T-helper 1 cell (primary cell): Measurements from ENCODE around the gene ARMC10.
"Not testable (repeated sequence)": the region's sequence is repeated elsewhere in the genome, so short reads cannot be mapped to it uniquely, and the experiment has no call there.

ENCODE experiments used
- DNase-seq, 5 donors: peaks; one replicate each; pipeline ENCODE4 v3.0.0-alpha.2; 2012 to 2020

The ARMC10 gene

DNA sequence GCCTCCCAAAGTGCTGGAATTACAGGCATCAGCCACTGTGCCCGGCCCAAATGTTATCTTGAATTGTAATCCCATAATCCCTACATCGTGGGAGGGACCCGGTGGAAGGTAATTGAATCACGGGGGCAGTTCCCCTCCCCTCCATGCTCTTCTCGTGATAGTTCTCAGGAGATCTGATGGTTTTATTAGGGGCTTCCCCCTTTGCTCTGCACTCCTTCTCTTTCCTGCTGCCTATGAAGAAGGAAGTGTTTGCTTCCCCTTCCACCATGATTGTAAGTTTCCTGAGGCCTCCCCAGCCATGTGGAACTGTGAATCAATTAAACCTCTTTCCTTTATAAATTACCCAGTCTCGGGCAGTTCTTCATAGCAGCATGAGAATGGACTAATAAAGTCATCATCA, 3.3 kb downstream of the ARMC10 start:
- DNase-seq: not testable (repeated sequence)

DNA sequence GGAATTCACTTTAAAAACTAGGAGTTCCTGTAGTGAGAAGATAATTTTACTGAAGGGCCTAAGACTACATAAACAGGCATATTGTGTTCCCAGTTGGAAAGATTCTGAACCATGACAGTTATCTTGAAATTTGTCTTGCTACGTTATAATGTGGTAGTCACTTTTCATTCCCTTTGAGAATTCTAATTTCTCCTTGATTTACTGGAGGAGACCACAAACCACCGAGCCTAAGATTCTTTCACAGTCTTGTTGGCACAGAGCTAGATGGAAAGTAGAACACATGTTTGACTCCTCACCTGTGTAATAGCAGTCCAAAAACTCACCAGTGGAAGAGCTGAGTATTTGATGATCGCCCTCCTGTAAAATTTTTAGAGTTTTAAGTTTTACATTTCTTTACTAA, 4.9 kb downstream of the ARMC10 start:
- no peak for DNase-seq

DNA sequence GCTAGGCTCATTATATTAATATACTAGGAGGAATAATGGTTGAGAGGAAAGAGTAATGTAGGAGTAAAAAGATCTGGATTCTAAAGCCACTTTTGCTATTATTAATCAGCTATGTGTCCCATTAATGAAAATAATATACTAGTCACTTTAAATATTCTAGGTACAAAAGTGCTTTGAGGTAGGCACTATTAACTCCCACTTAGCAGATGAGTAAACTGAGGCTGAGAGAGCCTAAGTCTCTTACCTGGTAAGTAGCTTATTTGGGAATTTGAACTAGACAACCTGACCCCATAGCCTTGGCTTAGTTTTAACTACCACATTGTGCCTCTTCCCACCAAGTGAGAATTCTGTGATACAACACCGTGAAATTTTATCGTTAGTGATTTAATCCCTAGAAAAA, 6.0 kb downstream of the ARMC10 start:
- no peak for DNase-seq

DNA sequence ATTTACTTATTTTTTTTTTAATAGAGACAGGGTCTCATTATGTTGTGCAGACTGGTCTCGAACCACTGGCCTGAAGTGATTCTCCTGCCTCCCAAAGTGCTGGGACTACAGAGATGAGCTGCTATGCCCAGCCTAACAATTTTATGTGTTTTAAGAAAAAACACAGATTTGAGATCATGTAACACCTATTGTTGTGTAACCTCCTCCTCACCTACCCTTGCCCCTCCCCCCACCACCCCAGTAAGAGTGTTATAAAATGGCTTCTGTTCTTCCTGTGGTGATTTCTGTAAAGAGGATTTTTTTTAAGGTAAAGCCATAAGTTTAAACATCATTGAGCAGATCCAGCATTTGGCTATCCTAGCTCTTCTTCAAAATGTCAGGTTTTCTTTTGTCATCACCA, 7.6 kb downstream of the ARMC10 start:
- DNase-seq: no peak

DNA sequence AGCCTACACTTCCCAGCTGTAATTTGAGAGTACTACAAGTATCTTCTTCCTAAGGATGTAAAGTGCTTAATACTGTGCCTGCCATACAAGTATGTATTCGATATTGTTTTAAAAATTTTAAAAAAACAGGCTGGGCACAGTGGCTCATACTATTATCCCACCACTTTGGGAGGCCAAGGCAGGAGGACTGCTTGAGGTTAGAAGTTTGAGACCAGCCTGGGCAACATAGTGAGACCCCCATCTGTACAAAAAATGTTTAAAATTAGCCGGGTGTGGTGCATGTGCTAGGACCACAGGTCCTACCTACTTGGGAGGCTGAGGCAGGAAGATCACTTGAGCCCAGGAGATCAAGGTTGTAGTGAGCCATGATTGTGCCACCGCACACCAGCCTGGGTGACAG, 8.3 kb downstream of the ARMC10 start:
- DNase-seq: no peak

DNA sequence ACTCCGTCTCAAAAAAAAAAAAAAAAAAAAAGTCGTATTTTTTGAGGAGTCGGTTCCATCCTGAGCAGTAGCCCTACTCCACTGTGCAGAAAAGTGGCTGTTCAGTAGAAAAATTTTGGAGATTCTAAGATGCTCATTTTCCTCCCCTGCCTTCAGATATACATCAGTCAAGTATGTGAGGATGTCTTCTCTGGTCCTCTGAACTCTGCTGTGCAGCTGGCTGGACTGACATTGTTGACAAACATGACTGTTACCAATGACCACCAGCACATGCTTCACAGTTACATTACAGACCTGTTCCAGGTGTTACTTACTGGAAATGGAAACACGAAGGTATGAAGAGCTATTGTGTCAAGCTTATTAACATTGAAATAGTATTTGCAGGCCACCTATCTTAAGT, 17.4 kb downstream of the ARMC10 start:
- not testable (repeated sequence) for DNase-seq

DNA sequence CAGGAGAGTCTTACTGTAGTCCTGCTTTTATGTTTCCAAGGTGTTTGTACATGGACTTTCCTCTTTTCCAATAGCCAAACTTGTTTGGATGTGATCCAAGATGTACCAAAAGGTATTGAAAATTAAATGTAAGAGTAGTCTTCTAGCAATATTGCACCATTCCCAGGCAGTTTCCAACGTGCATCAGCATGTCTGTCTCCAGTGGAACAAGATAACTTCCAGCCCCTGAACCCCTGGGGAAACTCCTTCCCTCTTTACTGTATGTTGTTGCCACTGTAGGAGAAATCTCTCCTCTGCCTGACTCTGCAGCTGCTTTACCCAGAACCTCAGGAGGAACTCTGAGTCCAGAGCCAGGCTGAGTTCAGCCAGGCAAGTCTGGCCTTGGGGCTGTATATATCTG, 18.5 kb downstream of the ARMC10 start:
- no peak for DNase-seq

DNA sequence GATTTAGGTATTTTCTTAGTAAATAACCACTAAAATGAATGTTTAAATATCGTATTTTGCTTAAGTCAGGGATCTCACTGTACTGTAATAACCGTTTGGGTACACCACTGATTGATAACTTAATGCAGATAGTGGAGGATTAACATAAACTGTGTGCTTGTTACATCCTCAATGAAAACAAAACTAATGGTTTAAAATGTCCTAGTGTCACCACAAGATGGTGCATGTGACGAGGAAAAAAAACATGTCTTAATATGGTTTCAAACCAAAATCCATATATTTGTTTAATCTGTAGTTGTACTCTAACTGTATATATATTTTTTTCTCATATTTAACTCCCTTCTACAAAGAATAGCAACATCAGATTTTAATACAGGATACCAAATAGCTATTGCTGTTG, 19.2 kb downstream of the ARMC10 start:
- DNase-seq: no peak

DNA sequence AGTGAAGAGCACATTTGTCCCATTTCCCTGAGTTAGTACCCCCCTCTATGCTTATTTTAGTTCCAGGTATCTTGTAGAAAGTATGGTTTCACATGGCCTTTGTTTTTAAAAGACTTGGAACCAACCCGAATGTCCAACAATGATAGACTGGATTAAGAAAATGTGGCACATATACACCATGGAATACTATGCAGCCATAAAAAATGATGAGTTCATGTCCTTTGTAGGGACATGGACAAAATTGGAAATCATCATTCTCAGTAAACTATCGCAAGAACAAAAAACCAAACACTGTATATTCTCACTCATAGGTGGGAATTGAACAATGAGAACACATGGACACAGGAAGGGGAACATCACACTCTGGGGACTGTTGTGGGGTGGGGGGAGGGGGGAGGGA, 20.6 kb downstream of the ARMC10 start:
- DNase-seq: not testable (repeated sequence)

DNA sequence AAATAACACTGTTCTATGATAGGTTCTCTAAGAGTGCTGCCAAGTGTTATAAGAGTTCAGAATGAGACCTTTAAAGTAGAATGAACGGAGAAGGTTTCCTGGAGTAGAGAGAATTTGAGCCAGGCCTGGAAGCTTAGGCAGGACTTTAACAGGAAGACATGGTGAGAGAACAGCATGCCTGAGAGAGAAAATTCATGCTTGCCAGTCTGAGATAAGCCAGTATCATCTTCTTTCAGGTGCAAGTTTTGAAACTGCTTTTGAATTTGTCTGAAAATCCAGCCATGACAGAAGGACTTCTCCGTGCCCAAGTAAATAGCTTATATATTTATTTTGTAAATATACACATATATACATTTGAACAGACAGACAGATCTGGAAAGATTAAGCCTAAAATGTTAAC, 22.1 kb downstream of the ARMC10 start:
- no peak for DNase-seq

DNA sequence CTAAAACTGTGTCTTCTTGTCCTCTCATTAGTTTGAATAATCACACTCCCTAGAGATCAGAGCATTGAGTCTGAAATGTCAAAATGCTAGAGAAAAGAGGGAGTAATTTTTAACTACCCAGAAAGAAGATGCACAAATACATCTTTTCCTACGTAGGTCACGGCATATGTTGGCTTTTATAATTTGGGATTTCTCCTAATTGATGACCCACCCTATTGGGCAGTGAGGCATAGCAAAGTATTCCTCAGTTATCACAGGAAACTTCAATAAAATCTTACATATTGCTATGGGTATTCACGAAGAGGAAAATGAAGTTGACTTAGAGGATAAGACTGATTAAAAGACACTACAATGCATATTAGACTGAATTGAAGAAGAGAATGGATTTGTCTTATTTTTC, 25.4 kb downstream of the ARMC10 start:
- DNase-seq: no peak

DNA sequence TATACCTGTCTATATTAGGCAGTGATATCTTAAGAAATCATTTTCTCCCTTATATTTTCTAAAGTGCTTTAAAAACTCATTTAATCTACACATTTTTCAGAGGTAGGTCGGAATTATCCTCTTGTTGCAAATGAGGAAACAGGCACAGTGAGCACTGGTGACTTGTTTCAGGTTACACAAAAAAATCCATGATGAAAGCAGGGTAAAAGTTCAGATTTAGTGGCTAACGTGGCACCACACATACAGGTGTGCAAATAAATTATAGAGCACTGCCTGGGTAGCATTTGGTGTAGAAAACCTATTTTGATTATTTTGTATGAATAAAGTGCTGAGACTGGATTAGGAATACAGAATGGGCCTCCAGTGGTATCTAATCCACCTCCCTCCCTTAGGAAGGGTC, 26.6 kb downstream of the ARMC10 start:
- no peak for DNase-seq

DNA sequence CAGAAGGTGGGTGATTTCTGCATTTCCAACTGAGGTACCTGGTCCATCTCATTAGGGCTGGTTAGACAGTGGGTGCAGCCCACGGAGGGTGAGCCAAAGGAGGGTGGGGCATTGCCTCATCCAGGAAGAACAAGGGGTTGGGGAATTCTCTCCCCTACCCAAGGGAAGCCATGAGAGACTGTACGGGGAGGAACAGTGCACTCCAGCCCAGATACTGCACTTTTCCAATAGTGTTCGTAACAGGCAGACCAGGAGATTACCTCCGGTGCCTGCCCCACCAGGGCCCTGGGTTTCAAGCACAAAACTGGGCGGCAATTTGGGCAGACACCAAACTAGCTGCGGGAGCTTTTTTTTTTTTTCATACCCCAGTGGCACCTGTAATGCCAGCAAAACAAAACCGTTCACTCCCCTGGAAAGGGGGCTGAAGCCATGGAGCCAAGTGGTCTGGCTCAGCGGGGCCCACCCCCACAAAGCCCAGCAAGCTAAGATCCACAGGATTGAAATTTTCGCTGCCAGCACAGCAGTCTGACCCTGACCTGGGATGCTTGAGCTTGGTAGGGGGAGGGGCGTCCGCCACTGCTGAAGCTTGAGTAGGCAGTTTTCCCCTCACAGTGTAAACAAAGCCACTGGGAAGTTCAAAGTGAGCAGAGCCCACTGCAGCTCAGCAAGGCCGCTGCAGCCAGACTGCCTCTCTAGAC, 31.2 kb downstream of the ARMC10 start:
- DNase-seq: no peak

DNA sequence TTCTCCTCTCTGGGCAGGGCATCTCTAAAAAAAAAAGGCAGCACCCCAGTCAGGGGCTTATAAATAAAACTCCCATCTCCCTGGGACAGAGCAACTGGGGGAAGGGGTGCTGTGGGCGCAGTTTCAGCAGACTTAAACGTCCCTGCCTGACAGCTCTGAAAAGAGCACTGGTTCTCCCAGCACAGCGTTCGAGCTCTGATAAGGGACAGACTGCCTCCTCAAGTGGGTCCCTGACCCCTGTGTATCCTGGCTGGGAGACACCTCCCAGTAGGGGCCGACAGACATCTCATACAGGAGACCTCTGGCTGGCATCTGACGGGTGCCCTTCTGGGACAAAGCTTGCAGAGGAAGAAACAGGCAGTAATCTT, 31.7 kb downstream of the ARMC10 start:
- not testable (repeated sequence) for DNase-seq

DNA sequence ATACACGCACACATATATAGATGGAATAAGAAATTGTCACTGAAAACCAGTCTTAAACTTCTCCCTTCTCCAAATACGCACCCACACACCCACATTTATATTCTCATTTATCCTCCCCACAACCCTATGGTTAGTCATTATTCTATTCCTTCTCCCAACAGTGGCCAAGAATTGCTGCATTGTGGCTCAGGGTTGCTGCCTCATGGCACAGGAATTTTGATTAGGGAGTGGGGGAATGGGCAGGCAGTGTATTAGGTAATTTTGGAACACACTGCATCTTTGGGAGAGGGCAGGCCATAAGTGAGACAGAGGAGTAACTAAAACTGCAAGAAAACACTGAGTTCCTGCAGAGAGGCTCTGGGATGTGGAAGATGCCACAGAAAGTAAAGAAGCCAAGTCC, 38.2 kb downstream of the ARMC10 start:
- no peak for DNase-seq

DNA sequence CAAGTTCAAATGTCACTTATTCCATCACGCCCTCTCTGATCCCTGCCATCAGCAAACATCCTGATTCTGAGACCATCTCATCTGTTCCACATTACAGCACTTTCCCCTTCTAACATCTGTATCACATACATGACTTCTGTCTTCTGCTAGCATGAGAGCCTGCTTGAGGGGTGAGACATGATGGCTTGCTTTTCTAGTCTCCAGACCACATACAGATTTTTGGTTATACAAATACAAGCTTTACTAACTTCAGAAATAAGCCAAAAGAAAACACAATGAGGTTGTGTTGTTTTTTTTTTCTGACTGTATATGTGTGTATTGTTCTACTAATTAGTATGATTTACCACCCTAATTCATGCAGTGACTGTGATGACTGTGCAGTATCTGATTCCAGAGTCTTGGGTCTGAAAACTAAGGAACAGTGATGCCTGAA, 39.7 kb downstream of the ARMC10 start:
- no peak for DNase-seq

DNA sequence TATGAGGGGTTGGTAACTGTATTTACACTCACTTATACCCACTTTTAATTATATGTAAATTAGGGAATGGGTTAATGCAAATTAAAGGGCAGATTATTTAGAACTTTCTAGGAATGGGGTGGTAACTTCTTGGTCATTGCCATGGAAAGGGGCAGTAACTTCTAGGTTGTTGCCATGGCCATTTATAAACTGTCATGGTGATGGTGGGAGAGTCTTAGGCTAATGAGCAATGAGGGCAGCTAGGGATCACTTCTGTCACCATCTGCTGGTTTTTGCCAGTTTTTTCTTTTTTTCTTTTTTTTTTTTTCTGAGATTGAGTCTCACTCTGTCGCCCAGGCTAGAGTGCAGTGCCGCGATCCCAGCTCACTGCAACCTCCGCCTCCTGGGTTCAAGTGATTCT, 40.8 kb downstream of the ARMC10 start:
- no peak for DNase-seq

DNA sequence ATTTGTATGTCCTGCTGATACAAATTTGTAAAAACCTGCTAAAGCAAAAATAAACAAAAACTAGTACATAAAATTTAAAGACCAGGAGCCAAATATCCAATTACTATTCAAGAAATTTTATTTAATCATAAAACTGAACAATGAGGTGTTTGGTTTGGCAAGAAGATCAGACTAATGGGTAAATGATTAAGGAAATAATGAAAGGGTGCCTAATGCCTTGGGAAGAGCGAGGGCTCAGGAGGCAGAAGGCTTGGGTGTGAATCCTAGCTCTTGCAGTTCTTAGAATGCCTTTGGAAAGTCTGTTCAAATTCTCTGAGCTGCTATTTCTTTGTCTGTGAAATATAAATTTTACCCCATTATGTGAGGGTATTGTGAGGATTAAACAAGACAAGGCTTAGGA, 41.6 kb downstream of the ARMC10 start:
- no peak for DNase-seq

DNA sequence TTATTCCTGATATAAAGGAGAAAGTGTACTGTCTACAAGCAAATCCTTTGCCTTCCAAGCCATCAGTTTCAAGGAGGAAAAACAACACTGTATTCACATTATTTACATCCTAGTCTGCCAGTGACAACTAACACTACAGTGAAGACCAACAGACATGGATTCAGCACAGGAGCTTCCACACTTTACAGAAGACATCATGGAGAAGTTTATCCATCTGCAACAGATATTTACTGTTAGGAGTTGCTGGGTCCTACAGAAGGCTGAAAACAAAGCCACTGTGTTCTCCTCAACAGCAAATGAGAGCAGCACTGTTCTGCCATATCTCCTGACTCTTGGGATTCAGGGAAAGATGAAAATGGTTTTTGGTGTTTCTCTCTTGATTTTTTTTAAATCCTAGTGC, 42.1 kb downstream of the ARMC10 start:
- DNase-seq: no peak

DNA sequence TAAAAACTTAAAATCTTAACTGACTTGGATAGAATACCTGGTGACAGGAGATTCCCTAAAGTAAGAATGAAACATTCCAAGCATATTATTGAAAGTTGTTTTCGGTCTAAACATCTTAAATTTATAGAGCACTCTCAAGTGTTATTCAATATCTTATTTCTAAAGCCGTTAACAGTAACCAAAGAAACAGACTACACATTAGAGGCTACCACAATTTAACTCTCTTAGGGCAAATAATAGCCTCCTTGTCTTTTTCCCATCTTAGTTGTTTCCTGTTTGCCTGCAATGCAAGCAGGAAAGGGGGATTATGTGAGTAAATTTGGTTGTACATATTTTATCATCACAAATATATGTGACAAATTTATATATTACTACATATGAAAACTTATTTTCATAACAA, 42.5 kb downstream of the ARMC10 start:
- no peak for DNase-seq

DNA sequence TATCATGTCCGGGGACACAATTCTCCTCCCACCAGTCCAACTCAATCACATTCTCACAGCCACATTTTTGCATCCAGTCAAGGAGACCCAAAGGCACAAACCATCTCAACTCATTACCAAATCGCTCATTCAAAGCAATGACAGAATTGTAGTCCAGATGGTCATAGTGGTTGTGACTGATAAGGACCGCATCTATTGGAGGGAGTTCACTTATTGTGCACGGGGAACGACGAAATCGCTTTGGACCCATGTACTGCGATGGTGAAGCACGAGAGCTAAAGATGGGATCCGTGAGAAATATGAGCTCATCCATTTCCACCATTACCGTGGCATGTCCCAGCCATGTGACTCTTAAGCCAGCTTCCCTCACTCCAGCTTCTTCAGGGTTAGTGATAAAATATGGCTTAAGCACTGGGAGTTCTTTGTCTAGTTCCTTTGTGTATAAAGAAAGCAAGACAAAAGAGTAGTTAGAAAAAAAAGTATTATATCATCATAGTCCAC, 44.9 kb downstream of the ARMC10 start:
- no peak for DNase-seq

DNA sequence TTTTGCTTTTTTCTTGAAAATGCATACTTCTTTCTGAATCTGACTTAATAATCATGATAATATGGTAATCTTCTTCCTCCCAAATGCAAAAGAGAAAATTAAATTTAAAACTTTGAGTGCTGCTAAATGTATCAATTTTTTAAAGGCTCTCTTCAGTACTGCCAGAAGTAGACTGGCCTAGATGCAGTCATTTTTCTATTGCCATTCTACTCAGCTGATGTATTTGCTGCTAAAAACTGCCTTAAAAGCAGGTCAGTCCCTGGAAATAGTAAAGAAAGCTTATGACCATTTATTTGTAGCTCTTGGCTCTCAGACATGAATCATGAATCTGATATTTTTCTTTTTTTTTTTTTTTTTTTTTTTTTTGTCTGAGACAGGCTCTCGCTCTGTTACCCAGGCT, 45.4 kb downstream of the ARMC10 start:
- no peak for DNase-seq

DNA sequence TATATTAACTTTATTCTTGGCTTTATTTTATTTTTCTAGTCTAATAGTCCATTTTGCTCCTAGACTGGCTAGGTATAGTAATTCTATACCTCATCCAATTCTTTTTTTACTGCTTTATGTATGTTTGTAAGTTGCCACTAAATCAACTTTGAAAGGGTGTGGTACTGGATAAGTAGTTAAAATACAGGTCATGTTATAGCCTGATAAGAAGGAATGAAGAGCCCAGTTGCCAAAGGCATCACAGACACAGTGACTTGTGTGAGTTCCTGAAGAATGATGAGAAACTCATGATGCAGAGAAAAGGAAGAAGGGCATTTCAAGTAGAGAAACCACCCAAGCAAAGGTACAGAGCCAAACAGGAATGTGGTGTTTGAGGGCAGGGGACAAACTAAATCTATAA, 46.7 kb downstream of the ARMC10 start:
- no peak for DNase-seq

DNA sequence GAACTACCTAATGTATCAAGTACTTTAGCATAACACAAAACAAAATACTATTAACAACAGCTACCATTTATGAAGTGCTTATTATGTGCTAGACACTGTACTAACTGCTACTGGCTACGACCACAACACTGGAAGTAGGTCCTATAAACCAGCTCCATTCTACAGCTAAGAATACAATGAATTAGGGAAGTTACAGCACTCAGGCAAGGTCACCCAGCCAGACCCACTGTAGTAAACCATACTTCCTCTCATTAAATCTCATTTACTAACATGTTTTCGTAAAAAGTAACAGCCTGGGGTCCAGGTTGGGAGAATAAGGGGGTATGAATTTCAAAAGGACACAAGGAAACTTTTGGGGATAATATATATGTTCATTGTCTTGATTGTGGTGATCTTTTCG, 48.6 kb downstream of the ARMC10 start:
- DNase-seq: no peak

DNA sequence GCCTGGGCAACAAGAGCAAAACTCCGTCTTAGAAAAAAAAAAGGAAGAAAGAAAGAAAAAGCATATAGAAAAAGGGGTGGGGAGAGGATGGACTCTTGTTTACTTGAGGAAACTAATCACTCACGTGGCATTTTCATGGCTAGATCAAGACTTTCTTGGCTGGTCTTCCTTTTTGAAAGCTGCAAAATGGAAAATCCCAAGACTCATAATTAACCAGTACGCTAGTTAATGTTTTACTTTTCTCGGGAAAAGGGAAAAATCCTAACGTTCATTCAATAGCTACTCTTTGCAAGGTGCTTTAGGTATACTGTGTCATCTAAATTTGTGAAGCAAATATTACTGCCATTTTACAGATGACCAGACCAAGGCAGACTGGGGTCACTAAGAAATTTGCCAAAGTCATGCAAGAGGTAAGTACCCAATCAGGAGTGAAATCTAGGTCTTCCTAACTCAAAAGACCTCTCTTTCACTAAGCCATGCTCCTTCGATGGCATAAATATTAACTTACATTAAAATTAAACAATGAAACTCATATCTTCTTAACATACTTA, 49.6 kb downstream of the ARMC10 start:
- no peak for DNase-seq
